Erythroblast (primary cell): ENCODE results near the gene STK39.

Experiments
- GATA1 ChIP-seq: IDR thresholded peaks from 2 replicates; pipeline ENCODE4 v1.6.1; 2011; ENCODE audit warnings: low read depth, mild to moderate bottlenecking, control low read depth, low read length, moderate library complexity
- POLR2A ChIP-seq: IDR thresholded peaks from 2 replicates; pipeline ENCODE4 v1.6.1; 2011; ENCODE audit warnings: mild to moderate bottlenecking, low read length

- TF ChIP-seq POLR2A, result no peak
- TF ChIP-seq GATA1, result no peak
Measured at GRCh38 chr2:167945660-167946368, 301.6 kb downstream of the STK39 start.
